Measurements from ENCODE around the gene IGF2BP3.
"Not testable (repeated sequence)": the region's sequence is repeated elsewhere in the genome, so short reads cannot be mapped to it uniquely, and the experiment has no call there.

IGF2BP3 gene

GRCh38 chr7:23336086-23336485 lies 134.2 kb downstream of the IGF2BP3 start:
- DNase-seq = no peak

DNA sequence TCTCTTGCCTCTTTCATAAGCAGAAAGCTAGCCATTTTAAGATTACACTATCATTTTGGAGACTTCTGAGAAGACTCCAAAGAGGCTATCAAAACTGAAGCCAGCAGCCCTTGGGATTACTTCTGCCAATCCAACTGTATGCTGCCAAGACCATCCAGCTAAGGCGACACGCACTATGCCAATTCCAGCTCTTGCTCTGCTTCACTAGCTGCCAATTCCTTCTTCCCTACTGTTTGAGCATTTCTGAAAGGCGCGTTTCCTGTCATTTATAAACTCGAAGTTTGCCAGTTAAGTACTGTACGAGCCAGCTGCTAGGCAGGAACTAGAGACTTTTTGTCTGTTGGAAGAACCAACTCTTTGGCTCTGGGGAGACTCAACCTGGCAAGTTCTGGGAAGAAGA lies 134.7 kb downstream of the IGF2BP3 start:
- DNase-seq = no peak

- no peak for DNase-seq
Observed at GRCh38 chr7:23335136-23335535, 135.2 kb downstream of the IGF2BP3 start.

- DNase-seq = no peak
Observed at GRCh38 chr7:23334482-23335056, 135.7 kb downstream of the IGF2BP3 start.

GRCh38 chr7:23333671-23334246 lies 136.5 kb downstream of the IGF2BP3 start:
- DNase-seq = no peak

DNA sequence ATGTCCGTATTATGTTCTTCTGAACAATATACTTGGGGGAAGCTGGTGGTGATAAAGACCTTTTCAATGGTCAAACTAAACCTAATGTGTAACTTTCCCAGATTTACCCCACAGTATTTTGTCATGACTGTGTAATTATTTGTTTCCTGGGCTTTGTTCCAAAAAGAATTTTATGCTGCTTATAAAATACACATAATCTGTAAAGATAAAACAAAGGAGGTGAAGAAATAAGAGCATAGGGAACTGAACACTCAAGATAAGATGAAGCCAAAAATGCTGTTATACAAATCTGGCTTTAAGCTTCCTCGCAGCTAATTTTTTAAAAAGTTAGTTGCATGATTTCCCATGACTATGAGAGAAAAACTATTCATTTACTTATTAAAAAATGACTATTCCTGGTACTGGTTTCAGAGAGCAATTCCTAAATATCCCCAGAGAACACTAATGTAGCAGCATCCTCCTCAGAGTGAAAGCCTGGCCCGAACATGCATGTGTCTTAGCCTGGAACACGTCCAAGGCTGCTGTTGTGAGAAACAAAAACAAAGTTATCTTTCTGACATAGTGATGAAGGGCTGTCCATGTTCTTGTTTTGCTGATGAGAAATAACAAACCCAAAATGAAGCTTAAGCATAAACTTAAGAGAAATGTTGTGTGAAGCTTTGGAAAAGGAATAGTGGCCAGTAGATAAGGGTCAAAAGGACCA lies 137.2 kb downstream of the IGF2BP3 start:
- DNase-seq = no peak

DNA sequence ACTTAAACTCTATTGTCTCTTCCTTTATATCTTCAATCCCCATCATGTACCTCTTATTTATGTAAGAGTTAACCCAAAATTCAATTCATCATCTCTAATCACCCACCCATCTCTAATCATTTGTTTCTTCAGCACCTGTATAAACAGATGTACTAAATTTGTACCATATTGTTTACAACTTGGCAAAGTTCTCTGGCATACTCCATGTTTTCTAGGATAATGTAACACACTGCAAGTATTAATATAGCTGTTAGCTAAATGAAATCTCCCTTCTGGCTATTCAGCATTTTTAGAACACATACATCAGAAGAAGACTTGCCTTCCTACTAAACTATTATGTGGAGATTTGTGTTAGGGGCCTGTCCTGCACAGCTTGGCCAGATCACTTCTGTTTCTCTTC lies 138.1 kb downstream of the IGF2BP3 start:
- no peak for DNase-seq

DNA sequence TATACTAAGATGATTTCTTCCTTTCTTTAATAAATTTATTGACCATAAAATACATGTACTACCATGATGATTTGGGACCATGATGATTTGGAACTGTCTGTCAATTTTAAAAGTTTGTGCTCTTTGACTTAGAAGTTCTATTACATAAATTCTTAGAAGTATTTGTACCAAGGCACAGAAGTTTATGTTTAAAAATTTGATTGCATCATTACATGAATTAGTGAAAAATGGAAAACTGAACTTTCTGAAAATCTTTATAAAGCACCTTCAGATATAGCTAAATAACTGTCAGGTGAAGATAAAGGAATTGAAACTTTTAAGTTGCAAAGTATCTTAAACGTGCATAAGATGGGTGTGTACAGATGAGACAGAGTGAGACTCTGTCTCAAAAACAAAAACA lies 139.2 kb downstream of the IGF2BP3 start:
- DNase-seq = no peak

DNA sequence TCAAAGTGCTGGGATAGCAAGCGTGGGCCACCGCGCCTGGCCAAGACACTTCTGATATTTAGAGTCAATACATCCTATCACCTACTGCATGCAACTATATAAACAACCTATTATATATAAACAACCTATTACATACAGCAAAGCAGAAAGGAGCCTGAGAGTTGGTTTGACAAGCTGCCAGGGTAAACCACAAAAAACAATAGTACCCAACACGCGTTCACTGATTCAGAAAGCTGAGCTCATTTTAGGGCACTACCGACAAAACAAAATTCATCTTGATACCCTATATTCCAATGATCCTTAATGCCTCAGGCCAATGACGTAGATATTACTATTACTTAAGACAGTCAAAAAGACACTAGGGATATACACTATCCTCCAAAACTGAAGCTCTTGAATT lies 154.9 kb downstream of the IGF2BP3 start:
- no peak for DNase-seq

DNA sequence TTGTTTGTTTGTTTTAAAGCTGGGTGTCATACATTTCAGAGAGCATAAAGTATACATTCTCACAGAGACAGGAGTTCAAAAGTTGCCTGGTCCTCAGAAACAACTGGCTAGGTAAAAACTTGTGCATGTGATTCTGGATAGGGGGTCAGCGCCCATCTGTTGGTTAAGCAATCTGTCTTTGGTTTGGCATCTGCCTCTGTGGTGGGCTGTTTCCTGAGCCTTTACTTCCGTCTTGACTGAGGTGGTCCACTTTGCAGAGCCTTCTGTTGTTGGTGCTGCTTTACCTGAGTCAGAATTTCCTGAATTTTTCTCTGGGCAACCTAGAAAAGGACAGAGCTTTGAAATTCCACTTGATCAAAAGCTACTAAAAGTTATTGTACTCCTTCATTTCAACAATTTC lies 158.2 kb downstream of the IGF2BP3 start:
- not testable (repeated sequence) for DNase-seq

- no peak for DNase-seq
Observed at GRCh38 chr7:23308754-23309153, 161.5 kb downstream of the IGF2BP3 start.

DNA sequence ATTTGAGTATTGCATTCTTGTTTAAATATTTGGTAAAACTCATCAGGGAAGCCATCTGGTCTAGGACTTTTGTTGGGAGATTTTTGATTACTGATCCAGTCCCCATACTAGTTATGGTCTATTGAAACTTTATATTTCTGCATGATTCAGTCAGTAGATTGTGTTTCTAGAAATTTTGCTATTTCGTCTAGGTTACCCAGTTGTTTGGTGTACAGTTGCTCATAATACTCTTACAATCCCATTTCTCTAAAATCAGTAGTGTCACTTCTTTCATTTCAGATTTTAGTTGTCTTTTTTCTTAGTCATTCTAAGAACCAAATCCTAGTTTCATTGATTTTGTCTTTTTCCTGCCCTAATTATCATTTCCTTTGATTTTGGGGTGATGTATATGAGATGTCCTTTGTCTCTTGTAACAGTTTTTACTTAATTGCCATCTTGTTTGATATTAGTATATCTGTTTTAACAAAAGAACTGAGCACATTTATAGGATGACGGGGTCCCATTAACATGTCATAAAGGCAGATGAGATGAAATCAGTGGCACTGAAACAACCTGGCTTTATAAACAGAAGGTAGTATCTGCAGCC lies 163.3 kb downstream of the IGF2BP3 start:
- DNase-seq = no peak

DNA sequence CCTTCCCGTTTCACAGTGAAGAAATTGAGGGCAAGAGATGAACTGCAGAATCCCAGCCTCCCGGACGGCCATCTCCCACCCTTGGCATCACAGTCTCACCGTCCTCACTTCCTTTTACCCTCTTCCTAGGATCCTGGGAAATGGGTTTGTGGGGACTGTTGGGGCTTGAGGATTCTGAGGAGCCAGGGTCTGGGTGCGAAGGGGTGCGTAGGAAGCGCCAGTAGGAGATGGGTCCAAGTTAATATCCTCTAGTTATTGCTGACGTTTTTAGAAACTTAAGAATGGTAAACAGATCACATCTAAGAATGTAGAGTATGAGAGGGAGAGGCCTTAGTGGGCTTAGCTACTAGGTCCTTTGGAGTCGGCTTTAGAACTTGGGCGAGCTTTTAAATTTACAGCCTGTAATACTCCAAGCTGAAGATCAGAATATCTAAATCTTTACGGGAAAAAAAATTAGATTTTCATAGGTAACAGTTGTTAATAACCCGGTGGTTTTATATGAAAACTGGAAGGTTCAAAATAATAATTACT lies 170.5 kb downstream of the IGF2BP3 start:
- DNase-seq = no peak

DNA sequence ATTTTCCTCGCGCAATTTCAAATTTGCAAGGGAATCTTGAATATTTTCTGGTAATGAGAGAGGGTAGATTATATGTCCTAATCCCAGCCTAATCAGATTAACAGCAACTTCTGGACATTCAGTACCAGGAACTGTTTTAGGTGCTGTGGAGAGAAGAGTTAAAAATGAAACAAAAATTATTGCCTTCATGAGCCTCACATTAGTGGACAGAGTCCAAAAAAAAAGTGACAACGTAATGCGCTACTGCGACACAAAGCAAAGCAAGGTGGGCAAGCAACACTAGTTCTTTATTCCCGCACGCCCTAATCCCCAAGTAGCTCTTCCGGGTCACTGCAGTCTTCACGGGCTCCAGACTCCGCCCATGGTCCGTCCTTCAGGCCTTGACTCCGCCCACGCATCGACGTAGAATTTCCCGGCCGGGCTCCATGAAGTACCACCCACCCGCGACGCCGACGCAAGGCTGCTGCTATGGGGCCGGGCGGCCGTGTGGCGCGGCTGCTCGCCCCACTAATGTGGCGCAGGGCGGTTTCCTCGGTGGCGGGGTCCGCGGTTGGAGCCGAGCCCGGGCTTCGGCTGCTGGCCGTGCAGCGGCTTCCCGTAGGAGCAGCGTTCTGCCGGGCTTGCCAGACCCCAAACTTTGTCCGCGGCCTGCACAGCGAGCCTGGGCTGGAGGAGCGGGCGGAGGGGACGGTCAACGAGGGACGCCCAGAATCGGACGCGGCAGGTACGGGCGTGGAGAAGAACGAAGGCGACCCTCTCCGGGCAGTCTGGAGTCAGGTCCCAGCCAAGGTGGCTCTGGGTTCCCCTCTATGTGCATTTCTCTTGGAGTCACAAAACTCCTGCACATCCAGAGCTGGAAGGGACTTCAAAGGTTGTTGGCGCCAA lies 171.2 kb downstream of the IGF2BP3 start, which contains the start of gene MALSU1:
Gene MALSU1 (plus strand): TSS at position 455 of the 885 bp plus-strand sequence. CDS start 14 bp downstream, at position 469.
- peak; percentile 91 for DNase-seq

- DNase-seq = no peak
Observed at GRCh38 chr7:23298141-23298881, 172.0 kb downstream of the IGF2BP3 start.

DNA sequence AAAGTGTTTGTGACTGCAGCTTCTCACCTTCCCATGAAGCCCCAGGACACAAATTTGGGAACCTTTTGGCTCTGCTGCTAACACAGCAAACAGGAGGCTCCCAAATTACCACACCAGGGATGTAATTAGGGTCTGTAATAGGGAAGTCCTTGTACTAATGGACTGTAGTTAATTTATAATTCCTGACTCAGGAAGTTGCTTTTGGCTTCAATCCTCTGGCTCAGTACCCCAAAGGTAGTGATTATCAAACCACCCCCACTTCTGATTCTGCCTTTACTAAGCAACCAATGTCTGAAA lies 174.9 kb downstream of the IGF2BP3 start:
- no peak for DNase-seq

DNA sequence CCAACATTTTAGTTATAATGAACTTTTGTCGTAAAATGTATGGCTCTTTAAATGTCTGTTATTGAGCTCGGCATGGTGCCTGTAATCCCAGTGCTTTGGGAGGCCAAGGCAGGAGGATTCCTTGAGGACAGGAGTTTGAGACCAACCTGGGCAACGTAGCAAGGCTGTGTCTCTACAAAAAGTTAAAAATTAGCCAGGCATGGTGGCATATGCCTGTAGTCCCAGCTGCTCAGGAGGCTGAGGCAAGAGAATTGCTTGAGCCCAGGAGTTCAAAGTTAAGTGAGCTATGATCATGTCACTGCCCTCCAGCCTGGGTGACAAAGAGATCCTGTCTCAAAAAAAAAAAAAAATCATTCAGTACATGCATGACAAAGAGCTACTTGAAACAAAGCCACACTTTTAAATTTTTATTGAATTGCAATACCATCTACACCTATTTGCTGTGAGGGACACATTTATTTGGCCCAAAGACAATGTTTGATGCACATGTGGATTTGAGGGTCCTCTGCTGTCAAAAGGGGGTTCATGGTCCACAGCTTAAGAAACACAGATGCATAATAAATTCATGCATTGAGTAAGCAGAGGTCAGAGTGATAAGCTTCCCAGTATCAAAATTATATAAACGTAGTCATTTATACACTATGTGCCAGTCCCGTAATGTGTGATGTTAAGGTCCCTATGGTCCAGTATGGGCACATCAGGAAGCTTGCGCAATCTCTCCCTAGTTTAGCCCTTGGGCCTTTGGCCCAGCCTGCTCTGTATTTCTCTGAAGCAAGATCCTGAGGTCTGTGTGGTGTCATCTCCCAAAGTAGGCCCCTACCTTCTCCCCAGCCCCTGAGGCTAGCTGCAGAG lies 175.5 kb downstream of the IGF2BP3 start:
- no peak for DNase-seq

GRCh38 chr7:23293500-23294073 lies 176.7 kb downstream of the IGF2BP3 start:
- no peak for DNase-seq

DNA sequence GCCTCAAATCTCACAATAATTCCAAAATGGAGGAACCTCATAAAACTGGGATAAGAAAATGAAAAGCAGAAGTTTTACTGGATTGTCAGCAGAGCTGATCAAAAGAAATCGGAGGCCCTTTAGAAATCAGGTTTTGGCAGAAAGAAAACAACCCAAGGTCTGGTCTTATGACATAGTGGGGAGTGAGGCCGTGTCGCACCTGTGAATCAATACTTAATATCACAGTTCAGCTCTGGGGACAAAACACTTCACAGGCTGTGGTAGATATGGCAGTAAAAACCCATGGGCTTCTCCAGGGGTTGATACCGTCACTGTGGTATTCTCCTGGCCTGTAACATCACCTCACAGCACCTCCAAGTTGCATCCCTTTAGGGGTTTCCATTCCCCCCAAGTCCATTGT lies 177.7 kb downstream of the IGF2BP3 start:
- DNase-seq = no peak

GRCh38 chr7:23291957-23292560 lies 178.2 kb downstream of the IGF2BP3 start:
- DNase-seq = no peak

Measured in KG1 (cell line).